Measurements from ENCODE around the gene CDH24.

The CDH24 gene

DNA sequence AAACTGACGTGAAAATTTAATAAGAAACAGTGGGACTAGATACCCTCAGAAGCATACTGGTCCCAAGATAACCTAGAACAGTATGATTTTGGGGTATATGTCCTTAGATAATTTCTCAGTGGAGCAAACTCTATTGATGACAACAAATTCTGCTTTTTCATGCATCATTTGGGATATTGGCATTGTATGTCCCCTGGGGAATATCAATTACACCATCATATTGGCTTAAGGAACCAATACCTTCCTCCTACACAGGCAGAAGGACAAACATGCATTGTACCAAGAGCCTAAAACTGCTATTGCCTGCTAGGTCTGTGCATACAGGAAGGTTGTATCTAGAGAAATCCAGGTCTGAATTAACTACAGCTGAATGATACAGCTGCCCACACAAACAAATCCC, 17.6 kb upstream of the CDH24 start:
- Mint-ChIP-seq H3K27me3 (no peaks in the 10 kb centered on the region), H3K36me3 (ENCODE audit: low read depth) (peaks cover 54% of the 10 kb centered on the region), H3K9me3 (no peaks in the 10 kb centered on the region), H3K4me3 (no peak overlapping the region), H3K4me1 (peaks cover 22% of the 10 kb centered on the region), H3K27ac (no peak overlapping the region)
- ATAC-seq (no peak), DNase-seq (no peak)

DNA sequence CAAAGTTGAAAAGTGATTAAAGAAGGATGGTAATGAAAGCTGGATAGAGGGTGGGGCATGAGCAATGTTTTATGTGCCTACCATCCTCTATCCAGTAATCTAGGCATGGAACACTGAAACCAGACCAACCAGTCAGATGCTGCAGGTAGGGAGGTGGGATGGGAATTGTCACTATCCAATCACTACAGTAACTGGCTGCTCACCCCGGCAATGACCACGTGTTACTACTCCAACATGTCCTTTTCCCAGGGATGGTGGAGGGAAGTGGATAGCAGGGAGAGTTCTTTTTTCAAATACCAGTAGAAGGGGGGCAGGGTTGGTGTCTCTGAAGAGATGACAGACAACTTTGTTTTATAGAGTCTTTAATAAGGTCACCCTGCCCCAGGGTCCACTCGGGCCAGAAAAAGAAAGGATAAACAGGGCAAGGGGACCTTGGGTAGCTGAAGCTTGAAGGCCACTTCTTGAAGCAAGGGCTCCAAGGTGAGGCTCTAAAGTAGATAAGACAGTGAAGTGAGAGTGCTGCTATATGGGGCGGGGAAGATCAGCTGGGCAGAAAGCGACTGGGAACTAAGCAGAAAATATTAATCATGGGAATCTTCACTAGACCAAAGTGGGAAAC, 14.7 kb upstream of the CDH24 start:
- ATAC-seq (no peak), DNase-seq (no peak)
- Mint-ChIP-seq H3K9me3 (no peaks in the 10 kb centered on the region), H3K4me1 (peaks cover 34% of the 10 kb centered on the region), H3K27ac (peak overlapping the region; percentile 96), H3K36me3 (ENCODE audit: low read depth) (peaks cover 44% of the 10 kb centered on the region), H3K27me3 (no peaks in the 10 kb centered on the region), H3K4me3 (peak overlapping the region; percentile 96)

GRCh38 chr14:23071244-23071920, 14.1 kb upstream of the CDH24 start:
- H3K27ac Mint-ChIP-seq: peak overlapping the region; percentile 96
- no peaks in the 10 kb centered on the region for H3K27me3 Mint-ChIP-seq
- ATAC-seq (peak; percentile 96), DNase-seq (peak; percentile 80)
- H3K36me3 Mint-ChIP-seq (ENCODE audit: low read depth): peaks cover 45% of the 10 kb centered on the region
- H3K9me3 Mint-ChIP-seq: no peaks in the 10 kb centered on the region
- H3K4me1 Mint-ChIP-seq: peaks cover 34% of the 10 kb centered on the region
- peak overlapping the region; percentile 96 for H3K4me3 Mint-ChIP-seq

GRCh38 chr14:23070262-23071129, 13.2 kb upstream of the CDH24 start:
- no peak for ATAC-seq

DNA sequence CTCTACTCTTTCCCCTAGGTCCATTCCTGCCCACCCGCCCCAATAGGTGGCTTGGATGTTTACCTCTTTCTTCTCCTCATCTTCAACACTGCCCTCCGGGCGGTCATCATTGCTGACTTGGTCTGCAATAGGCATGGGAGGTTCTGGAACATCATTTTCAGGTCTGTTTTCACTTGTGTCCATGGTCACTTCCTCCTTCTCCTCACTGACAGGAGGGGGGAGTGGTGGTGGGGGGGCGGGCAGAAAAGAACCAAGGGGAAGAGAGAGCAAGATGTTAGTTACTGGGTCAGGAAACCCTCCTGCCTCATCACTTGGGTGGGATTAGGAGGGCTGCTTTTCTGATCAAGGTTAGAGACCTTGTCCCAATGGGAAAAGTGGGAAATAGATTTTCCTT, 12.1 kb upstream of the CDH24 start:
- ATAC-seq (no peak), DNase-seq (no peak)
- no peaks in the 10 kb centered on the region for H3K27me3 Mint-ChIP-seq
- peak overlapping the region; percentile 74 for H3K27ac Mint-ChIP-seq
- H3K9me3 Mint-ChIP-seq: no peaks in the 10 kb centered on the region
- H3K4me1 Mint-ChIP-seq: peaks cover 41% of the 10 kb centered on the region
- H3K36me3 Mint-ChIP-seq (ENCODE audit: low read depth): peaks cover 51% of the 10 kb centered on the region
- H3K4me3 Mint-ChIP-seq: peak overlapping the region; percentile 96

More at GRCh38 chr14:23070262-23071129, 13.2 kb upstream of the CDH24 start:
- Mint-ChIP-seq H3K27me3 (no peaks in the 10 kb centered on the region), H3K36me3 (ENCODE audit: low read depth) (peaks cover 50% of the 10 kb centered on the region), H3K9me3 (no peaks in the 10 kb centered on the region), H3K4me3 (peak overlapping the region; percentile 96), H3K4me1 (peaks cover 40% of the 10 kb centered on the region), H3K27ac (peak overlapping the region; percentile 96)
- no peak for DNase-seq

DNA sequence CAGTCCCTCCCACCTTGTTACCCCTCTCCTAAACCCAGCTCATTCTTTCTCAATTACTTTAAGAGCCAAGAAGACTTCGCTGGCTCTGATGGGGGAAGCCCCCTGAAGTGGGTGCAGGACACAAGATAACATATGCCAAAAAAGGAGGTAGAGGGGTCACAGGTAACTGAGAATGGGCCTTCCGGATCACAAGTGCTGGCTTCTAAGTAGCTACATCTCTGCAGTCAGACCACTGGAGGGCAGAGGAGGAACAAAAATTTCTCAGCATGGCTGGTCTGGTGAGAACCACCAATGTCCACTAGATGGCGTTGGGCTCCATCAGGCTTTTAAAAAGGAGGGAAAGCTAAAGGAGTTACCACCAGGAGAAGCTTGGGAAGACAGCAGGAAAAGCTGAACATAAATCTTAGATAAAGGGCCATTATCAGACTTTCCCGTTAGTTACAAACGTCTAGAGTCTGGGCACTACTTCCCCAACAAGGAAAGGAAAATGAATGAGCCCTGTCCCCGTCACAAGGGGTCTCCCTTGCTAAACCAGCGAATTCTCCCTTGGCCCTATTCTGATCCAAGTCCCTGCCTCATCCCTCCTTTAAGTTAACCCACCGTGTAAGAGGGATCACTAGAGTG, 11.6 kb upstream of the CDH24 start:
- peak; percentile 85 for ATAC-seq
- Mint-ChIP-seq H3K4me3 (peak overlapping the region; percentile 61), H3K27me3 (no peaks in the 10 kb centered on the region), H3K4me1 (peaks cover 41% of the 10 kb centered on the region), H3K36me3 (ENCODE audit: low read depth) (peaks cover 51% of the 10 kb centered on the region), H3K9me3 (no peaks in the 10 kb centered on the region), H3K27ac (peak overlapping the region; percentile 74)
- DNase-seq: peak; percentile 71

GRCh38 chr14:23067847-23068788, 10.8 kb upstream of the CDH24 start:
- H3K27me3 Mint-ChIP-seq: no peaks in the 10 kb centered on the region
- peak overlapping the region; percentile 74 for H3K27ac Mint-ChIP-seq
- ATAC-seq: no peak
- H3K4me1 Mint-ChIP-seq: peaks cover 41% of the 10 kb centered on the region
- H3K36me3 Mint-ChIP-seq (ENCODE audit: low read depth): peaks cover 56% of the 10 kb centered on the region
- H3K4me3 Mint-ChIP-seq: peak overlapping the region; percentile 61
- H3K9me3 Mint-ChIP-seq: no peaks in the 10 kb centered on the region
- DNase-seq: no peak

GRCh38 chr14:23066855-23067744, 9.8 kb upstream of the CDH24 start:
- no peak for ATAC-seq

GRCh38 chr14:23066368-23066767, 9.0 kb upstream of the CDH24 start:
- ATAC-seq (no peak), DNase-seq (no peak)
- Mint-ChIP-seq H3K4me1 (peaks cover 31% of the 10 kb centered on the region), H3K27ac (no peak overlapping the region), H3K36me3 (ENCODE audit: low read depth) (peaks cover 58% of the 10 kb centered on the region), H3K27me3 (no peaks in the 10 kb centered on the region), H3K4me3 (no peak overlapping the region), H3K9me3 (no peaks in the 10 kb centered on the region)

More at GRCh38 chr14:23066855-23067744, 9.8 kb upstream of the CDH24 start:
- Mint-ChIP-seq H3K27me3 (no peaks in the 10 kb centered on the region), H3K27ac (no peak overlapping the region), H3K36me3 (ENCODE audit: low read depth) (peaks cover 63% of the 10 kb centered on the region), H3K9me3 (no peaks in the 10 kb centered on the region), H3K4me1 (peaks cover 38% of the 10 kb centered on the region), H3K4me3 (no peak overlapping the region)
- no peak for DNase-seq

DNA sequence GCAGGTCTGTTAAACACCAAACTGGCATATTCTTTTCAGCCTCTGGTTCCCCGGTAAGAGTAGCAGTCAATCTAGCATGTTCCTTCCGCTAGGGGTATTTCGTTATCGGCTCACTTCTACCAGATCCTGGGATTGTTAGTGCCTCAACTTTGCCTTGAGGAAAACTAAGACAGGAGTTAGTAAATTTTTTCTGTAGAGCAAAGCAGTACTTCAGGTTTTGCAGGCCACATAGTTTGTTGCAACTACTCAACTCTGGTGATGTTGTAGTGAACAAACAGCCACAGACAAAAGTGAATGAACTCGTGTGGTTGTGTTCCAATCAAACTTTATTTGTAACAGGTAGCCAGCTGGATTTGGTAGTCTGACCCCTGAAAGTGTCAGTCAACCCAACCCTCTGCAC, 6.3 kb upstream of the CDH24 start:
- DNase-seq: no peak
- peaks cover 11% of the 10 kb centered on the region for H3K4me1 Mint-ChIP-seq

GRCh38 chr14:23062002-23062401, 4.7 kb upstream of the CDH24 start:
- no peak overlapping the region for H3K27ac Mint-ChIP-seq
- H3K36me3 Mint-ChIP-seq (ENCODE audit: low read depth): peaks cover 63% of the 10 kb centered on the region
- no peak overlapping the region for H3K4me3 Mint-ChIP-seq
- ATAC-seq (no peak), DNase-seq (no peak)
- no peaks in the 10 kb centered on the region for H3K9me3 Mint-ChIP-seq
- H3K4me1 Mint-ChIP-seq: peaks cover 12% of the 10 kb centered on the region
- peaks cover under 1% of the 10 kb centered on the region for H3K27me3 Mint-ChIP-seq

More for the DNA sequence above, 6.3 kb upstream of the CDH24 start:
- H3K9me3 Mint-ChIP-seq: no peaks in the 10 kb centered on the region
- H3K4me3 Mint-ChIP-seq: no peak overlapping the region
- no peak for ATAC-seq
- no peaks in the 10 kb centered on the region for H3K27me3 Mint-ChIP-seq
- H3K27ac Mint-ChIP-seq: no peak overlapping the region
- peaks cover 64% of the 10 kb centered on the region for H3K36me3 Mint-ChIP-seq (ENCODE audit: low read depth)

DNA sequence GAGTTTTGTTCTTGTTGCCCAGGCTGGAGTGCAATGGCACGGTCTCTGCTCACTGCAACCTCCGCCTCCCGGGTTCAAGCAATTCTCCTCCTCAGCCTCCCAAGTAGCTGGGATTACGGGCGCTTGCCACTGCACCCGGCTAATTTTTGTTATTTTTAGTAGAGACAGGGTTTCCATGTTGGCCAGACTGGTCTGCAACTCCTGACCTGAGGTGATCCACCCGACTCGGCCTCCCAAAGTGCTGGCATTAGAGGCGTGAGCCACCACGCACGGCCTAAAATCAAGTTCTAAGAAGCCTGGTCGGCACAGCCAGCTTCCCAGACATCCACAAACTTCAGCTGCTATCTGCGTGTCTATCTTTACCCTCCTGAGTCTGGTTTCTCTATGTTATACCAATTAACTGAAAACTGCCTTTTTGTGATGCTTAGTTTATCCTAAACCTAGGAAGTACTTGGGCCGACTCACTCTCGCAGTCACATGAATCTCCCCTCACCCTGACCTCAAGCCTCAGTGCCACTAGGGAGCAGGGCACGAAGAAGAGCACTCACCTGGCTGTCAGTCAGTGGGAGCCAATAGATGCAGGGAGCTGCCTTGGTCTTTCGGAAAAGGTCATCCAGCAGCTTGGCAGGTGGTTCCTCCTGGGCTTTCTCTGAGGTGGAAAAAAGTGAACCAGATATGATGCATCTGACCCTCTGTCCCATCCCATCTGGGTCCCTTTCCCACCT, 3.4 kb upstream of the CDH24 start:
- Mint-ChIP-seq H3K27ac (no peak overlapping the region), H3K4me3 (no peak overlapping the region), H3K27me3 (peaks cover 8% of the 10 kb centered on the region), H3K36me3 (ENCODE audit: low read depth) (peaks cover 49% of the 10 kb centered on the region), H3K4me1 (peaks cover 20% of the 10 kb centered on the region), H3K9me3 (no peaks in the 10 kb centered on the region)
- ATAC-seq (no peak), DNase-seq (no peak)
